Psoas muscle (tissue), 8 donors: ENCODE measurements around the gene COG8. TPM values are rescaled to one million over a fixed set of nuclear protein-coding genes. Genes with fewer than 3 reads are reported as not detected.

Source experiments
- ATAC-seq, 4 donors: fragments of 200-7000 bp; cut with Tn5 transposase; one replicate each; pipeline ENCODE4 v1.9.1; 2020; ENCODE audit warnings: moderate library complexity in 3 of 4, mild to moderate bottlenecking in 2 of 4
- DNase-seq, 2 donors: peaks; one replicate each; pipeline ENCODE4 v3.0.0-alpha.2; 2020
- H3K27ac ChIP-seq: fragments of 200-600 bp; one replicate; pipeline ENCODE4 v1.8.0; 2022
- H3K27me3 ChIP-seq, 3 donors: fragments of 200-600 bp in 1 of 3; one replicate each; pipeline versions ENCODE4 v1.6.1 to v1.8.0; 2013 to 2022; ENCODE audit warnings: low read length in 2 of 3, mild to moderate bottlenecking in 2 of 3, moderate library complexity in 1 of 3; ENCODE audit not compliant: insufficient read depth in 3 of 3
- H3K36me3 ChIP-seq, 2 donors: fragments of 200-600 bp in 1 of 2; one replicate each; pipeline versions ENCODE4 v1.6.1 to v1.8.0; 2013 to 2022; ENCODE audit warnings: low read depth in 1 of 2, mild to moderate bottlenecking in 1 of 2, moderate library complexity in 1 of 2; ENCODE audit not compliant: insufficient read depth in 1 of 2
- H3K4me1 ChIP-seq: fragments of 200-600 bp; one replicate; pipeline ENCODE4 v1.8.0; 2022
- H3K4me3 ChIP-seq: fragments of 200-600 bp; one replicate; pipeline ENCODE4 v1.8.0; 2022; ENCODE audit warnings: mild to moderate bottlenecking
- H3K9me3 ChIP-seq: fragments of 200-600 bp; one replicate; pipeline ENCODE4 v1.8.0; 2022
- CTCF ChIP-seq: fragments of 200-600 bp; IDR thresholded peaks from one replicate; pipeline ENCODE4 v1.8.0; 2022; ENCODE audit warnings: antibody characterized with exemption
- WGBS, 3 donors: extraction: QIAGEN DNeasy Blood & Tissue Kit; methylation state at CpG; one replicate each; pipeline versions ENCODE4 v1.1.6 to v1.1.7; 2013; 5-methylcytosine and 5-hydroxymethylcytosine counted together
- intact Hi-C, 2 donors: fragments of 100-400 bp; cut with DNase I; formaldehyde crosslinking; loops; one replicate each; pipeline versions ENCODE4 v1.11.0 to v1.14.2; 2022
- polyA plus RNA-seq, 3 donors: library from polyadenylated mRNA; stranded (reverse); fragments of 200-250 nt; gene quantifications; one replicate each; pipeline ENCODE4 v1.2.3, GENCODE V29; 2013
- total RNA-seq, 4 donors: library from RNA; stranded (reverse); fragmentation: NEBNext Ultra II Directional in 2 of 4; extraction: Animal tissue kit (Norgen Biotek cat#: 25700) in 2 of 4; gene quantifications; one replicate each; pipeline versions ENCODE4 v1.2.1 to v1.2.4, GENCODE V29; 2021 to 2023
- donor health status: healthy with polysubstance abuse.
- donor health status: DM: no; HTN: no; CAD: no; lungs with moderate emphysema.
- donor health status: Bipolar disorder and iron deficiency.
- donor health status: healthy.
- donor health status: DM: yes; HTN: yes; CAD: no.
- donor health status: DM: no; HTN: no; CAD: no.
- donor health status: DM: no; HTN: no; CAD: no.
- donor health status: DM: yes; HTN: yes; CAD: no.

The COG8 gene
- total and polyA plus RNA-seq, 7 donors: 16.7 to 36.5 (median 28.3) TPM

- Histone ChIP-seq H3K4me3 (no peak overlapping the region), H3K9me3 (no peaks in the 10 kb centered on the region), H3K36me3 (peaks cover 7 to 84% of the 10 kb centered on the region in 2 donors), H3K27me3 (no peaks in the 10 kb centered on the region), H3K27ac (no peak overlapping the region), H3K4me1 (no peaks in the 10 kb centered on the region)
- 91 to 100% (median 92%) methylated on average over 1 of the region's 1 CpG for WGBS, 3 donors
- no peak for TF ChIP-seq CTCF
- intact Hi-C loops: no loop called here
- DNase-seq (no peak), ATAC-seq (no peak)
Measured at GRCh38 chr16:69373019-69373418, 33.7 kb upstream of the COG8 start.

GRCh38 chr16:69371564-69371963 lies 32.2 kb upstream of the COG8 start:
- no peak for DNase-seq
- Histone ChIP-seq H3K27me3 (no peaks in the 10 kb centered on the region), H3K27ac (no peak overlapping the region), H3K9me3 (no peaks in the 10 kb centered on the region), H3K36me3 (peaks cover 8 to 88% of the 10 kb centered on the region in 2 donors), H3K4me3 (no peak overlapping the region), H3K4me1 (no peaks in the 10 kb centered on the region)
- WGBS, 3 donors: 93 to 98% (median 96%) methylated on average over 2 of the region's 2 CpGs
- intact Hi-C loops: no loop called here
- ATAC-seq: no peak
- TF ChIP-seq CTCF: no peak

- peaks cover 8 to 98% of the 10 kb centered on the region in 2 donors for H3K36me3 ChIP-seq
Measured at GRCh38 chr16:69368866-69369265, 29.5 kb upstream of the COG8 start.

GRCh38 chr16:69367980-69368379 lies 28.6 kb upstream of the COG8 start:
- DNase-seq (no peak), ATAC-seq (no peak)
- Histone ChIP-seq H3K27me3 (no peaks in the 10 kb centered on the region), H3K27ac (no peak overlapping the region), H3K4me3 (no peak overlapping the region), H3K36me3 (peaks cover 8 to 99% of the 10 kb centered on the region in 2 donors), H3K9me3 (no peaks in the 10 kb centered on the region), H3K4me1 (no peaks in the 10 kb centered on the region)
- TF ChIP-seq CTCF: no peak
- intact Hi-C loops: no loop called here
- WGBS, 3 donors: 77 to 82% (median 80%) methylated on average over 7 of the region's 7 CpGs

More at GRCh38 chr16:69368866-69369265, 29.5 kb upstream of the COG8 start:
- Histone ChIP-seq H3K4me1 (no peaks in the 10 kb centered on the region), H3K4me3 (no peak overlapping the region), H3K27me3 (no peaks in the 10 kb centered on the region), H3K9me3 (no peaks in the 10 kb centered on the region), H3K27ac (no peak overlapping the region)
- ATAC-seq (no peak), DNase-seq (no peak)
- intact Hi-C loops: no loop called here
- 96 to 98% (median 97%) methylated on average over 4 of the region's 4 CpGs for WGBS, 3 donors
- TF ChIP-seq CTCF: no peak

GRCh38 chr16:69366431-69366830 lies 27.1 kb upstream of the COG8 start:
- ATAC-seq: no peak
- TF ChIP-seq CTCF: no peak
- Histone ChIP-seq H3K36me3 (peaks cover 8 to 87% of the 10 kb centered on the region in 2 donors), H3K27ac (no peak overlapping the region), H3K9me3 (no peaks in the 10 kb centered on the region), H3K27me3 (no peaks in the 10 kb centered on the region), H3K4me3 (no peak overlapping the region), H3K4me1 (no peaks in the 10 kb centered on the region)
- DNase-seq: no peak
- WGBS, 3 donors: 88 to 96% (median 91%) methylated on average over 7 of the region's 7 CpGs
- intact Hi-C loops: no loop called here
